GM21529 (cell line): Measurements from ENCODE around the gene ARHGDIA.
A peak's percentile ranks its signal among the peaks of the same experiment; 100 is the strongest.

ENCODE experiments used
- ATAC-seq: cut with Tn5 transposase; IDR thresholded peaks from one replicate; pipeline ENCODE4 v1.9.1; 2021; ENCODE audit not compliant: unreplicated experiment

The ARHGDIA gene

GRCh38 chr17:81870981-81871386 is at the start of gene ARHGDIA:
TSS of gene ARHGDIA (minus strand) at chr17:81871337. CDS start at chr17:81869930, 1,407 bp downstream.
- ATAC-seq: peak; percentile 4

DNA sequence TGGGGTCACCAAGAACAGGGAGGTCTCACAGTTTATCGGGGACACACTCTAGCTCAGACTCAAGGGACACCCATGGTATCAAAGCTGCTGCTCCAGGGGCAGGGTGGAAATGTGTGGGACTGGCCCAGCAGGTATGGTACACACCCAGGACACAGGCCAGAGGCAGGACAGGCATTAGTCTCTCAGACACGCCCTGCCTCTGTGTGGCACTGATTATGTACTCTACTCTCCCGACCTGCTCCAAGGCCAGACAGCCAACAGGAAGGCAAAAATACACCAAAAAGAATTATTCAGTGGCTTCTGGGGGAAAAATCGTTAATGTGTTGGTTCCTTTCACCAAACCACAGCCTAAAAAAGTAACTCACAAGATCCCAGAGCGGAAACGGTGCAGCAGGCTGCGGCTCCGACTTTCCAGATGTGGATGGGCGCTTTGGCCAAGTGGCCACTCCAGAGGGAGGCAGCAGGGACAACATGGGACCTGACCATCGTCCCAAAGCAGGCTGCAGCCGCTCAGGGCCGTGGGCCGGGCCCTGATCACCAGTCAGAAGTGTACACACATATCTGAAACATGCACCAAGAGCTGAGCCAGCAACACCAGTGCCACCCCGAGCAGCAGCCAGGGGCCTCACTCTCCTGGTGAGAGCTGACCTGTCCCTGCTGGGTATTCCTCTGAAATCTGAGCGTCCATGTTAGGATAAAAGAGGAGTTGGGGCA is 47.9 kb upstream of the ARHGDIA start:
- no peak for ATAC-seq

GRCh38 chr17:81918333-81918669 is 47.2 kb upstream of the ARHGDIA start:
- peak; percentile 27 for ATAC-seq

GRCh38 chr17:81917565-81918332 is 46.6 kb upstream of the ARHGDIA start, which contains the start of gene SIRT7:
TSS of gene SIRT7 (minus strand) at chr17:81918176. CDS start at chr17:81918131, 45 bp downstream.
- peak; percentile 69 for ATAC-seq

GRCh38 chr17:81916234-81917001 is 45.3 kb upstream of the ARHGDIA start:
- ATAC-seq: no peak

GRCh38 chr17:81915331-81915730 is 44.2 kb upstream of the ARHGDIA start:
- ATAC-seq: no peak

DNA sequence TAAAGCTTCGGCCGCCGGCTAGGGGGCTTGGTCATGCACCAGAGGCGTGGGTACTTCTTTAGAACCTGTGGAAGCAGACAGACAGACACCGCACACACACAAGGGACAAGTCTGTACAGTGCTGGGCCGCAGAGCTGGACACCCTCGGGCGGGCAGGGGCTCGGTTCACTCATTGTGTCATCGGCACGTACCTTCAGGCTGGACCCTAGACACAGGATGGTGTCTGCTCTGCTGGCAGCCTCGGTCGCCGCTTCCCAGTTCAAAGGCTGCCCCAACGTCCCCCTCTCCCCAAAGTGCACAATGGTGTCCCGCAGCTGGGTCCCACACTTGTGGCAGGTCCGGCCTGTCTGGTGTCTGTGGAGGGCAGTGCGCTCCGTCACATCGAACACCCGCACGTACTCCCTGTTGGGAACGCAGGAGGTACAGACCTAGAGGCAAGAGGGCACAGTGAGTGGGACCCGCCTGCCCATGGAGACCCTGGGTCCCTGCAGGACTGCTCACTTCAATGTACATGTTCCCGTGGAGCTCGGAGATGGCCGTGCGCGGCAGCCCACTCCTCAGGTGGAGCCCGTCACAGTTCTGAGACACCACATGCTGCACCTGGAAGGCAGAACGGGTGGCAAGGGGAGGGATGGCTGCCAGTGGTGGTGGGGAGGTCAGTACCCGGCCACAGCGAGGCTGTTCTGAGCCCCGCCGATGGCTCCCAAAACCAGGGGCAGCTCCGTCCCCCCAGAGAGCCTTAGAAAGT is 43.1 kb upstream of the ARHGDIA start:
- ATAC-seq: no peak

DNA sequence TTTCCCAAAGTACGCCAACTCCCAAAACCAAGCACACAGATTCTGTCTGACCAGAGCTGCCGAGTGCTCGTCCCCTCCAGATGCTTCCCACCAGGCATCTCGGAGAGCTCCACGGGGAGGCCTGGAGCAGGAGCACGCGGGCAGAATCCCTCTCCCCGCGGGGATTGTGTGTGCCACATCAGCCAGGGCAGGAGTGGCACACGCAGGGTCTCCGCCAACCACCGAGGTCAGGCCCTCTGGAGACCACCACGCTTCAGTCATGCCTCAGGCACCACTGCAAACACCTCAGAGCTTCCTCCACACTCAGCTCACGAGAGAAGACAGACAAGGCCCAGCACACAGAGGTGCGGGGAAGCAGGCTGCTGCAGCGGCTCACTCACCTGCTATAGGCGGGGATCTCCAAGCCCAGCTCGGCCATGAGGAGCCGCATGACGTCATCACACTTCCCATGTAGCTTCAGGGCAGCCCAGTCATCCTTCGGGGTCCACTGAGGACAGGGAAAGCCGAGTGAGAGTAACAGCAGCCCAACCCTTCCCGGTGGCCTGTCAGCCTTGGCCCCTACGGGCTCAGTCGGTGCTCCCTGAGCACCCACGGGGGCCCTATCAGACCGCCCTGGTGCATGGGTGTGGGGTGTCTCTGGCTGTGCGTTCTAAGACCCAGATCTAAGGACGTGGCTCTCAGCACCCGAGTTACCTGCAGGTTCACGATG is 42.4 kb upstream of the ARHGDIA start:
- no peak for ATAC-seq

DNA sequence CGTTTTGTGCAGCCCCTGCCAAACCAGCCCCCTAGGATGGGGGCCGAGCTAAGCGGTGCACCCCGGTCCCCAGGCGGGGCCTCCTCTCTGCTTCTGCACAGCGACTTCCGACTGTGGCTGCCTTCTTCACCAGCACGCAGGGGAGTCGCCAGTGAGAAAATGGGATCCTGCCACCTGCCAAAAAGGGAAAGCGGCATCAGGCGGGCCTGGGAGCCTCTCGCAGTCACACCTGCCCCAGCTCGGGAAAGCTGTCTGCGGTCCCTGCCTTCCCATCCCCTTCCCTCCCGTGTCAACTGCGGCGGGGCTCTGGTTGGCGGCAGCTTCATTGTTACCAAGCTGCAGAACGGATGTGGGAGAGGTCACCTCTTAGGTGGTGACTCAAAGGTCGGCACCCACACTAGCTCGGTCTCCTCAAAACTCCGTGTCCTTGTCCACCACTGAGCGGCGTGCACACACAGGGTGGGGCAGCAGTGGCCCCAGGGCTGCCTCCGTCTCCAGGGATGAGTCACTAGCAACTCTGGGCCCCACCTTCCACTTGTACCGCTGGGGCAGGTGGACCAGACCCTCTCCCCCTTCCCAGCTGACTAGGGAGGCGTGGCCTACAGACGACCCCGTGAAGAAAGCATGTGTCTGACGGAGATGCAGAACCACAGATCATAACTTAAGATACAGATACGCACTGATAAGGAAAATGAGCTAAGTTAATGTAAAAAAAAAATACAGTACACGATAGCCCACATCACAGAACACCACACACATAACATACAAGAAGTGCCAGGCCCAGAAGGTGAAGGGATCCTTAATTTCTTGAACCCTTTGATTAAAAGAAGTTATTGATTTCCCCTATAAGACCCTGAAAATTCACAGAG is 41.5 kb upstream of the ARHGDIA start:
- ATAC-seq: no peak

DNA sequence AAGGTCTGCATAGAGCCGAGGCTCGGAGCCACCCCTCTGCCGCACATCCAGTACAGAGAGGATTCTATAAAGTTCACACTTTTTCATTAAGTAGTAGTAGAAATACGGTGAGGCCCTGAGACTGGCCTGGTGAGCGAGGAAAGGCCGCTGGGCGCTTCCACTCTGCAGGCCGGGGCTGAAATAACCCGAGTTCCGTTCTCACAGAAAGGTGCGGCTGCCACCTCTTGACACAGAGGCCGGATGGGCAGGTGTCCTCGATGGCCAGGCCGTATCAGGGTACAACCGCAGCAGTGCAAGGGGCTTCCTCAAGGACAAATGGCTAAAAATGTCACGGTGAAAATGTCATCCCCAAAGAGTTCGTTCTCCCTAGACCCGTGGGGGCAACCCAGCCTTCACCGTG is 40.8 kb upstream of the ARHGDIA start:
- no peak for ATAC-seq

DNA sequence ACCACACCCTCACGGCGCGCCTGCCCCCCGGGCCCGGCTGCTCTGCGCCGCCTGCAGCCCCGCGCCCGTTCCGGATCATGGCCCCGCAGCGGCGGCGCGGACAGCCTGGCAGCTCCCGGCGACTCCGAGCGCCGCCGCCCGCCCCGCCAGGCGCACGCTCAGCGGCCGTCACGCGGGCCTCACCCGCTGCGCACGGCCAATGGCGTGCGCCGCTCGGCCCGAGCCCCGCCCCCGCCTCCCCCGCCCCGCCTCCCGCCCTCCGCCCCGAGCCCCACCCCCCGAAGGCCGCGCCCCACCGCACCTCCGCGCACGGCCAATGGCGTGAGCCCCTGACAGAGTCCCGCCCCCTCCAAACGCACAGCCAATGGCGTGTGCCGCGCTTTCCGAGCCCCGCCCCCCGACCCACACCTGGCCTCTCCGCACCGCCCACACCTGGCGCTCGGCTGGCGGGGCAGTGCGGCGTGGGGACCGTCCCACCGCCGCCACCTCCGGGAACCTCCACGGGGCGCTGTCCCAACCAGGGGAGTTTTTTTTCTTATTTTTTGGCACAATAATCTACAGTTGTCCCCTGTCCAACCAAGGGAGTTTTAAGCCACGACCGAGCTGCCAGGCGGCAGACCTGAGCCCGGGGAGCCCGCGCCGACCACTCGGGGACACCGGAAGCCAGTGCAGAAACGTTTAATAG is 40.3 kb upstream of the ARHGDIA start, which contains the start of gene PCYT2:
Gene PCYT2, minus strand, starts transcription at position 123 of the 685 bp plus-strand sequence. Its CDS starts 44 bp downstream, at position 79.
- peak; percentile 68 for ATAC-seq

- peak; percentile 24 for ATAC-seq
These were observed 39.7 kb upstream of the ARHGDIA start for GRCh38 chr17:81910840-81911276.

DNA sequence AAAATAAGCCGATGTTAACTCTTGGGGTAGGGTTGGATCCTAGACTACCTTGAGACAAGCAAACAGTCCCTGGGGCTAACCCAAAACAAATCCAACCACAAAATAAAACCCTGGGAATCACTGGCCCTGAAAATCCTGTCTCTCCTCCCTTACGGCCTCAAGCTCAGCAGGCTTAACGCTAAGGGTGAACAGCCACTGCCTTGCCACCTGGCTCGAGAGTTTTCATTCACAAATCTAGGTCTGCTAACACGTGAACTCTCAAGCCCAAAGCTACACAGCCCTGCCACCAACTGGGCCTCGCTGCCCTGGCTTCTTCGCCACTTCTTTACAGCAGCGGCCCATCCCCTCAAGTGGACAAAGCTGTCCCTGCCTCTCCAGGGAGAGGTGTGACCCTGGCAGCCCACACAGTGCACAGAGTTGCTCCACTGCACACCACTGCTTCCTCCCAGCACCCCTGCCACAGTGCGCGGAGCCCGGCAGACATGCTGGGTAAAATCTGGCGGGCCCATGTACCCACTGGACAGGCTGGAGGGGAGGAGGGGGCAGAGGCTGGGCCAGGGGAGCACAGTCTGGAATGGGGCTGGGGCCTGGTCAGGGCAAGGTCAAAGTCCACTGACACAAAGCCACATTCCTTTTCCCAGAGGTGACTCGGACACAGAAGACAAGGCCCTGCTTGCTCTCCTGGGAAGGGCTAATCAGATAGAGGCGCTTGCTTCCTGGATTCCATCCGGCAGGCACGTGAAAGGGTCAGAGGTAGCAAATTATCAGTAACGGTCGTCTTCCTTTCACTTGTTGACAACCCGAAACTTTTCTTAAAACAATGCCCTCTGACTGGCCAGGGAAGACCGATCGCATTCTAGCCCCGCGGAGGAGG is 39.1 kb upstream of the ARHGDIA start:
- no peak for ATAC-seq

- no peak for ATAC-seq
These were observed 38.1 kb upstream of the ARHGDIA start for GRCh38 chr17:81909231-81909630.

- no peak for ATAC-seq
These were observed 37.7 kb upstream of the ARHGDIA start for GRCh38 chr17:81908793-81909192.

- ATAC-seq: no peak
These were observed 36.3 kb upstream of the ARHGDIA start for GRCh38 chr17:81907219-81908145.
